Activated naive CD4-positive, alpha-beta T cell treated with anti-CD3 and anti-CD28 coated beads, Interleukin-2, amount 50 U/mL, for 72 hours (primary cell): ENCODE measurements around the gene AGAP1. TPM values are rescaled to one million over a fixed set of nuclear protein-coding genes. Genes with fewer than 3 reads are reported as not detected.
A peak's percentile ranks its signal among the peaks of the same experiment; 100 is the strongest.

ENCODE experiments used
- ATAC-seq, 2 donors: fragments of 150-1000 bp; cut with Tn5 transposase; 2 replicates each; pipeline ENCODE4 v1.10.0; 2021; ENCODE audit warnings: mild to moderate bottlenecking in 2 of 2, moderate library complexity in 2 of 2
- DNase-seq, 2 donors: peaks; one replicate each; pipeline ENCODE4 v3.0.0; 2021 to 2022; ENCODE audit warnings: low spot score in 2 of 2
- H3K27ac Mint-ChIP-seq, 2 donors: one replicate each; pipeline ENCODE4 v1.8.0; 2022; ENCODE audit warnings: mild to moderate bottlenecking in 2 of 2, mixed read lengths in 2 of 2
- H3K36me3 Mint-ChIP-seq, 2 donors: one replicate each; pipeline ENCODE4 v1.8.0; 2022; ENCODE audit warnings: mixed read lengths in 2 of 2
- H3K9me3 Mint-ChIP-seq, 2 donors: one replicate each; pipeline ENCODE4 v1.8.0; 2022; ENCODE audit warnings: mixed read lengths in 2 of 2
- total RNA-seq, 2 donors: library from RNA; stranded (reverse); gene quantifications; one replicate each; pipeline ENCODE4 v1.2.3, GENCODE V29; 2022

AGAP1 gene
- total RNA-seq, 2 donors from 2014 or later: 0.48 to 7.2 TPM

DNA sequence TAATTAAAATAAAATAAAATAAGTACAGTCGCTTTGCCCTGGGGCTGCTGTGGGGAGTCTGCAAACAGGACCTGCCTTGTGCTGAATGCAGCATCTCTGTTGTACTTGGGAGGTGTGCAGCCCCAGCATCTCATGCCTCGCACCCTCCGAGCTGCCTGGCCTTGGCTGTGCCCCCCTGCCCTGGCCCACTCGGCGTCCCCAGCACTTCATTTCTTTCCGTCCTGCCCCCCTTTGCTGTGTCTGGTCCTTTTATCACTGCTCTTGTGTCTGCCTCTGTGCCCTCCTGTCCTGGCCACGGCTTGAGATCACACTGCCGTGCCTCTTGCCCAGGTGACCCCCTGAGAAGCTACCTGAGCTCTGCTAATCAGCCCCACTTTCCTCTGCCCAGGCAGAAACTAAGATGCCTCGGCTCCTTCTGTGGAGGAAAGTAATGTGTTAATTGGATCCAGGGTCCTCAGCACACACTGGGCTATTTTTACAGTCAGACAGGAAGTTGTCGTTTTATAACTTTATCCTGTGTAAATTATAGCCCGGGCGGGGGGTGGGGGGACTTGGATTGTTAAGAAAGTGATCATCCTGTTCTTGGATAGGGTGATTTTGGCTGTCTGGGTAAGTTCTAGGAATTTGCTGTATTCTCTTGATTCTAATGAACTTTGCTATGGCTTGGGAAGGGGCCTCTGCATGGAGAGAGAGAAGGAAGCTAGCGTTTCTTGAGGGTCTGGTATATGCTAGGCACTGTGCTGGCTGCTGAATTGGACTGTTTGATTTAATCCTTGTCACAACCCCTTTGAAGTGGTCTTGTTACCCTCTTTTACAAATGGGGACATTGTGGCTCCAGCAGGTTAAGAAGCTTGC is 69.4 kb downstream of the AGAP1 start:
- ATAC-seq (no peak), DNase-seq (no peak)
- no peaks in the 10 kb centered on the region for H3K36me3 Mint-ChIP-seq
- no peaks in the 10 kb centered on the region for H3K9me3 Mint-ChIP-seq
- no peak overlapping the region for H3K27ac Mint-ChIP-seq

DNA sequence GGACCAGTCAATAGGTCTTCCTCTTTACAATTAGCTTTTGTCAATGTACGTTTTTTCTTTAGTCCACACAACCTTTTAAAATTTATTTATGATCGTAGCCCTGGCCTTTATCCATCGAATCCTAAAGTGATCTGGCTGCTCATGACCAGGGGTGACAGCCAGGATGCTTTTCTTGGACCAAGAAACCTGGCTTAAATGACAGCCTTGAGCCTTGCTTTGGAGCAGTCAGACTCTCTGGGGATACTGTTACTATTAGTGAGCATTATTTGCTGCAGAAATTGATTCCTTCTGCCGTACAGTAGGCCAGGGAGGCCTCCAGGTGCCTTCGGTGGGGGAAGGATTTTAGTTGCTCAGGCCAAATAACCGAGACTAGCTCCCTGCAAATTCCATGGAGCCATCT is 70.2 kb downstream of the AGAP1 start:
- H3K27ac Mint-ChIP-seq: no peak overlapping the region
- ATAC-seq (no peak), DNase-seq (no peak)
- H3K36me3 Mint-ChIP-seq: no peaks in the 10 kb centered on the region
- H3K9me3 Mint-ChIP-seq: no peaks in the 10 kb centered on the region

DNA sequence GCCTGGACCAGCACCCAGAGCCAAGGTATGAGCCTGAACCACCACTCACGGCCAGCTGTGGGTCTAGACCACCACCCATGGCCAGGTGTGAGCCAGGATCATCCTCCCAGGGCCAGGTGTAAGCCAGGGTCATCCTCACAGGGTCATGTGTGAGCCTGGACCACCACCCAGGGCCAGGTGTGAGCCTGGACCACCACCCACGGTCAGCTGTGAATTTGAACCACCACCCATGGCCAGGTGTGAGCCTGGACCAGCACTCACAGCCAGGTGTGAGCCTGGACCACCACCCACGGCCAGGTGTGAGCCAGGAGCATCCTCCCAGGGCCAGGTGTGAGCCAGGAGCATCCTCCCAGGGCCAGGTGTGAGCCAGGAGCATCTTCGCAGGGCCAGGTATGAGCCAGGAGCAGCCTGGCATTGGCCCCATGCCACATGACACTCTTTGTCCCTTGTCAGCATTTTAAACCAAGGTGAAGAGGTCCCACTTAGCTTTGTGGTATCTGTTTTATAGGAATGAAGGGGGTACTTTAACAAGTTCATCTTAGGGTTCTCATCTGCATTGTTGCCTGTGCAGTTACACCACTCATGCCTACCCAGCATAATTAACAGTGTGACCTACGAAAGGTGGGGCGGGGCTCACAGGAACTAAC is 71.2 kb downstream of the AGAP1 start:
- DNase-seq: no peak
- no peak for ATAC-seq
- H3K27ac Mint-ChIP-seq: no peak overlapping the region
- no peaks in the 10 kb centered on the region for H3K36me3 Mint-ChIP-seq
- no peaks in the 10 kb centered on the region for H3K9me3 Mint-ChIP-seq

GRCh38 chr2:235566415-235566814 is 72.6 kb downstream of the AGAP1 start:
- ATAC-seq (no peak), DNase-seq (no peak)
- no peaks in the 10 kb centered on the region for H3K36me3 Mint-ChIP-seq
- H3K9me3 Mint-ChIP-seq: no peaks in the 10 kb centered on the region
- no peak overlapping the region for H3K27ac Mint-ChIP-seq

- ATAC-seq (no peak), DNase-seq (no peak)
- Mint-ChIP-seq H3K9me3 (no peaks in the 10 kb centered on the region), H3K36me3 (no peaks in the 10 kb centered on the region), H3K27ac (no peak overlapping the region)
Measured at GRCh38 chr2:235566931-235567495, 73.2 kb downstream of the AGAP1 start.

DNA sequence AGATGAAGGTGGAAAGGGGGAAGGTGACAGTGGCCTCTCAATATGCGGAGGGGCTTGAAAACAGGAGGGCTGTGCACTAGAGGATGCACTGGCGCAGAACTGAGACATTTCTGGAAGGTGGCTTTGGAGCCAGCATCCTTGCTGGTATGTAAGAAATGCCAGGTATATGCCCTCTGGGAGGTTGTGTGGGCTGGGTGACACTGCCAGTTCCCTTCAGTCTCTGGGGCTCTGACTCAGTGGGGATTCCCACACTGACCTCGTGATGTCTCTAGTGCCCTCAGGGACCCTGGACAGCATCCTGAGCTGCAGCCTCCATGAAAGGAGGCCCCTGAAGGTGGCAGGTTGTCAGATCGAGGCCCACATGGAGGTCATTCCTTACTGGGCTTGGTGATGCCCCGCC is 74.0 kb downstream of the AGAP1 start:
- no peaks in the 10 kb centered on the region for H3K9me3 Mint-ChIP-seq
- DNase-seq (no peak), ATAC-seq (peak in 1 of 2 donors; percentile 52)

GRCh38 chr2:235568431-235568830 is 74.6 kb downstream of the AGAP1 start:
- DNase-seq (no peak), ATAC-seq (no peak)
- no peaks in the 10 kb centered on the region for H3K9me3 Mint-ChIP-seq
- H3K36me3 Mint-ChIP-seq: no peaks in the 10 kb centered on the region
- no peak overlapping the region for H3K27ac Mint-ChIP-seq

More for the DNA sequence above, 74.0 kb downstream of the AGAP1 start:
- H3K27ac Mint-ChIP-seq: no peak overlapping the region
- H3K36me3 Mint-ChIP-seq: no peaks in the 10 kb centered on the region

- ATAC-seq (no peak), DNase-seq (no peak)
- Mint-ChIP-seq H3K9me3 (no peaks in the 10 kb centered on the region), H3K27ac (no peak overlapping the region), H3K36me3 (no peaks in the 10 kb centered on the region)
Measured at GRCh38 chr2:235569837-235570236, 76.0 kb downstream of the AGAP1 start.

DNA sequence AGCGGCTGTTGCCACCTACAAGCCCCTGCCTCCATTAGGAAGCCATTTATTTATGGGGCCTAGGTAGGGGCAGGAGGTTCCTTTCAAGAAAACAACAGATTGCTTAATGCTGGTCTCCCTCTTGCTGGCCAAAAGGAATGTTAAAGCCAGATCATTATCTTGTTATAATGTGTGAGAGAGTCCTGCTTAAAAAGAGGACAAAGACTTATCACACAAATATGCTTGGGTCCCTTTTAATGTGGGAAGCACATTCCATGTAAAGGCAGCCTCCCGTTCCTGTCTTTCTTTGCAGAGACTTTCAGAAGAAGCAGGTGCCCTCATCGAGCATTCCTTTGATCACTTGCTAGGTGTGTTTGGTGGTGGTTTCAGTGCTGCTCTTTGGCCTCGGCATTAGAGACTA is 76.4 kb downstream of the AGAP1 start:
- ATAC-seq (no peak), DNase-seq (no peak)
- H3K36me3 Mint-ChIP-seq: no peaks in the 10 kb centered on the region
- H3K27ac Mint-ChIP-seq: no peak overlapping the region
- no peaks in the 10 kb centered on the region for H3K9me3 Mint-ChIP-seq

DNA sequence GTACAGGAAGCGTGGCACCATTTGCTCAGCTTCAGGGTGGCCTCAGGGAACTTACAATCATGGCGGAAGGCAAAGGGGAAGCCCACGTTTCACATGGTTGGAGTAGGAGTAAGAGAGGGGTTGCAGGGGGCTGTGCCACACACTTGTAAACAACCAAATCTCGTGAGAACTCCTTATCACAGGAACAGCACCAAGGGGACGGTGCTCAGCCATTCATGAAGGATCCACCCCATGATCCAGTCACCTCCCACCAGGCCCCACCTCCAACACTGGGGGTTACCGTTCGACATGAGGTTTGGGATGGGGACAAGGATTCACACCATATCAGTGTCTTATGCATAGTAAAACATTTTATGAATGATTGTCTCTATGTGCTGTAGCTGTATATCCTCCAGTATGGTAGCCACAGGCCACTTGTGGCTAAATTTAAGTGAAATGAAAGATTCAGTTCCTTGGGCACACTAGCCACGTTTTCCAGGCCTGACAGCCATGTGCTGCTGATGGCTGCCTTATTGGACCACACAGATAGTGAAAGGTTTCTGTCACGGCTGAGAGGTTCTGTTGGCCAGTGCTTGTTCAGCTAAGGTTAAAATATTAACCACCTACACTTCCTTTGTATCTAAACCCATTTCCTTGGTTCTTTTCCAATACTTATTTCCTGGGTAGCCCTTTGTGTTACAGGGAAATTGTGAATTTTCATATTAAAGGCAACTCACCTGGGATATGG is 77.3 kb downstream of the AGAP1 start:
- ATAC-seq (no peak), DNase-seq (no peak)
- no peak overlapping the region for H3K27ac Mint-ChIP-seq
- H3K9me3 Mint-ChIP-seq: no peaks in the 10 kb centered on the region
- H3K36me3 Mint-ChIP-seq: no peaks in the 10 kb centered on the region

DNA sequence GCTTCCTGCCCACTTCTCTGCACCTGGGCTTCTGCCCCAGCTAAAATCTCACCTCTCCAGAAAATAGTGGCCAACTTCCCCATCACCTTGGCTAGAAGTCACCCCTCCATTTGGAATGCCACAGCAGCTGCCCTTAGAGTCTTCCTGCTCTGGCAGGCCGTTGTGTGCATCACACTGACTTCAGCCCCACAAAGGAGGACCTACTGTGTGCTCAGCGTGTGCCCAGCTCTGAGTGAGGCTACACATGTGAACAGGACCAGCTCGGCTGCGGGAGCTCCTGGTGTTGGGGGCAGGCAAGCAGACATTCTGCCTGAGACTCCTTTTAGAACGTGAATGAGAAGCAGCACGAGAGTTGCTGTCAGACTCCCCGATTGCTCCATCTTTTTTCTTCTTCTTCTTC is 78.7 kb downstream of the AGAP1 start:
- no peak overlapping the region for H3K27ac Mint-ChIP-seq
- DNase-seq (no peak), ATAC-seq (no peak)
- no peaks in the 10 kb centered on the region for H3K36me3 Mint-ChIP-seq
- no peaks in the 10 kb centered on the region for H3K9me3 Mint-ChIP-seq

GRCh38 chr2:235573331-235574221 is 79.7 kb downstream of the AGAP1 start:
- Mint-ChIP-seq H3K36me3 (no peaks in the 10 kb centered on the region), H3K27ac (no peak overlapping the region)
- no peak for ATAC-seq

DNA sequence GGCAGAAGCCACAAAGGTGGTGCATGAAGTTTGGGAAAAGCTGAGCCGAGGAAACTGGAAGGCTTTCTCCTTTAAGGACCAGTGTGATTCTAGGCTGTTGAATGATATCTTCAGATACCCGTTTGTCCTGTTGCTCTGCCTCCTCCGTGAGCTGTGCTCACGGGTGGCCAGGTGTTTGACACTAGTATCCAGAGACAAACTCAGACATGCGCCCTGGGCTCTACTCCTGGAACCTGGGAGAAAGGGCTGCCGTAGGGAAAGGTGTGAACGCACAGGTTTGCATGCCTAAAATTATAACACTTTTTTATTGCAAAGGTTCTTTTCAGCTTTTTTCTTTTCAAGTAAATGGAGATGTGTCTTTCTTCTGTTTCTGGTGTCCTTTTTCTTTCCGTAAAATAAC is 81.6 kb downstream of the AGAP1 start:
- Mint-ChIP-seq H3K36me3 (no peaks in the 10 kb centered on the region), H3K9me3 (no peaks in the 10 kb centered on the region), H3K27ac (no peak overlapping the region)
- ATAC-seq: no peak
- no peak for DNase-seq

More at GRCh38 chr2:235573331-235574221, 79.7 kb downstream of the AGAP1 start:
- no peak for DNase-seq
- no peaks in the 10 kb centered on the region for H3K9me3 Mint-ChIP-seq

GRCh38 chr2:235575904-235576303 is 82.1 kb downstream of the AGAP1 start:
- Mint-ChIP-seq H3K9me3 (no peaks in the 10 kb centered on the region), H3K27ac (no peak overlapping the region), H3K36me3 (no peaks in the 10 kb centered on the region)
- DNase-seq: no peak
- ATAC-seq: no peak

- Mint-ChIP-seq H3K9me3 (no peaks in the 10 kb centered on the region), H3K27ac (no peak overlapping the region), H3K36me3 (no peaks in the 10 kb centered on the region)
- ATAC-seq (no peak), DNase-seq (no peak)
Measured at GRCh38 chr2:235576337-235576910, 82.6 kb downstream of the AGAP1 start.
